Measurements from ENCODE around the gene CASP9. TPM values are rescaled to one million over a fixed set of nuclear protein-coding genes. Genes with fewer than 3 reads are reported as not detected.
"Not testable (repeated sequence)": the region's sequence is repeated elsewhere in the genome, so short reads cannot be mapped to it uniquely, and the experiment has no call there.

The CASP9 gene
- total RNA-seq, 5 donors from 2014 or later (not counting 1 experiment from before 2014, with no cell fraction given): 12.0 to 18.3 (median 14.5) TPM

GRCh38 chr1:15523104-15524020 lies 653 bp downstream of the CASP9 start:
- CTCF ChIA-PET: no interaction called here
- no peaks in the 10 kb centered on the region for H3K9me3 ChIP-seq
- POLR2A ChIA-PET: no interaction called here
- Mint-ChIP-seq H3K9me3 (no peaks in the 10 kb centered on the region), H3K27me3 (no peaks in the 10 kb centered on the region), H3K4me1 (peaks cover 48 to 62% (median 52%) of the 10 kb centered on the region in 3 donors), H3K36me3 (peaks cover 8% of the 10 kb centered on the region), H3K27ac (peak overlapping the region; percentile 95 to 100), H3K4me3 (peak overlapping the region; percentile 77 to 92 (median 83))
- no peak for ATAC-seq (replicated peaks in 1 of 4)
- peak overlapping the region; percentile 54 to 67 for H3K4me3 ChIP-seq (ENCODE audit: control insufficient read depth in 1 of 2, extremely low read depth in 1 of 2, low read length in 1 of 2)
- no peaks in the 10 kb centered on the region for H3K36me3 ChIP-seq (ENCODE audit: control insufficient read depth in 2 of 2, extremely low read depth in 1 of 2, insufficient read depth in 1 of 2, low read length in 1 of 2)
- H3K4me1 ChIP-seq (ENCODE audit: control insufficient read depth in 1 of 2, extremely low read depth in 1 of 2, insufficient read depth in 2 of 2, low read length in 2 of 2): peaks cover 23 to 35% of the 10 kb centered on the region in 2 experiments
- DNase-seq: peak in 1 of 35 experiments; percentile 12
- 49% methylated on average over 18 of the region's 18 CpGs for WGBS (ENCODE audit: insufficient coverage)
- peak overlapping the region; percentile 84 for H3K27ac ChIP-seq (ENCODE audit: low read length)
- H3K27me3 ChIP-seq (replicated peaks in 1 of 2; ENCODE audit: control insufficient read depth in 2 of 2, extremely low read depth in 1 of 2, insufficient read depth in 2 of 2, low read length in 1 of 2): no peaks in the 10 kb centered on the region

GRCh38 chr1:15522551-15522950 lies 1.5 kb downstream of the CASP9 start:
- Histone ChIP-seq H3K4me1 (ENCODE audit: control insufficient read depth in 1 of 2, extremely low read depth in 1 of 2, insufficient read depth in 2 of 2, low read length in 2 of 2) (peaks cover 19 to 34% of the 10 kb centered on the region in 2 experiments), H3K27ac (ENCODE audit: low read length) (no peak overlapping the region), H3K36me3 (ENCODE audit: control insufficient read depth in 2 of 2, extremely low read depth in 1 of 2, insufficient read depth in 1 of 2, low read length in 1 of 2) (peaks cover 0 to 2% of the 10 kb centered on the region in 2 donors), H3K9me3 (no peaks in the 10 kb centered on the region), H3K27me3 (replicated peaks in 1 of 2; ENCODE audit: control insufficient read depth in 2 of 2, extremely low read depth in 1 of 2, insufficient read depth in 2 of 2, low read length in 1 of 2) (no peaks in the 10 kb centered on the region), H3K4me3 (ENCODE audit: control insufficient read depth in 1 of 2, extremely low read depth in 1 of 2, low read length in 1 of 2) (no peak overlapping the region)
- DNase-seq (no peak), ATAC-seq (replicated peaks in 1 of 4) (no peak)
- 100% methylated on average over 1 of the region's 4 CpGs for WGBS (ENCODE audit: insufficient coverage)
- H3K4me1 Mint-ChIP-seq: peaks cover 40 to 55% (median 45%) of the 10 kb centered on the region in 3 donors
- no peaks in the 10 kb centered on the region for H3K9me3 Mint-ChIP-seq
- no peak overlapping the region for H3K27ac Mint-ChIP-seq
- ChIA-PET CTCF (no interaction called here), POLR2A (no interaction called here)
- H3K36me3 Mint-ChIP-seq: peaks cover 16% of the 10 kb centered on the region
- H3K27me3 Mint-ChIP-seq: no peaks in the 10 kb centered on the region
- peak overlapping the region in 1 of 3 donors; percentile 41 for H3K4me3 Mint-ChIP-seq

- H3K4me3 ChIP-seq (ENCODE audit: control insufficient read depth in 1 of 2, extremely low read depth in 1 of 2, low read length in 1 of 2); H3K27me3 Mint-ChIP-seq; DNase-seq; H3K9me3 Mint-ChIP-seq; CTCF ChIA-PET; H3K4me3 Mint-ChIP-seq; H3K27me3 ChIP-seq (replicated peaks in 1 of 2; ENCODE audit: control insufficient read depth in 2 of 2, extremely low read depth in 1 of 2, insufficient read depth in 2 of 2, low read length in 1 of 2); H3K27ac ChIP-seq (ENCODE audit: low read length); H3K9me3 ChIP-seq; H3K36me3 ChIP-seq (ENCODE audit: control insufficient read depth in 2 of 2, extremely low read depth in 1 of 2, insufficient read depth in 1 of 2, low read length in 1 of 2); POLR2A ChIA-PET; ATAC-seq (replicated peaks in 1 of 4): not testable (repeated sequence)
- WGBS (ENCODE audit: insufficient coverage): 56% methylated on average over 5 of the region's 17 CpGs
- Mint-ChIP-seq H3K36me3 (peaks cover 28% of the 10 kb centered on the region), H3K27ac (peak overlapping the region in 1 of 2 donors; percentile 34), H3K4me1 (peaks cover 33 to 53% (median 44%) of the 10 kb centered on the region in 3 donors)
- H3K4me1 ChIP-seq (ENCODE audit: control insufficient read depth in 1 of 2, extremely low read depth in 1 of 2, insufficient read depth in 2 of 2, low read length in 2 of 2): peaks cover 15 to 27% of the 10 kb centered on the region in 2 experiments
Measured at GRCh38 chr1:15521206-15521906, 2.7 kb downstream of the CASP9 start.

GRCh38 chr1:15519625-15520024 lies 4.4 kb downstream of the CASP9 start:
- peaks cover 2 to 3% of the 10 kb centered on the region in 2 donors for H3K36me3 ChIP-seq (ENCODE audit: control insufficient read depth in 2 of 2, extremely low read depth in 1 of 2, insufficient read depth in 1 of 2, low read length in 1 of 2)
- no peaks in the 10 kb centered on the region for H3K9me3 Mint-ChIP-seq
- ChIA-PET CTCF (no interaction called here), POLR2A (no interaction called here)
- no peaks in the 10 kb centered on the region for H3K9me3 ChIP-seq
- ATAC-seq (replicated peaks in 1 of 4): no peak
- no peak overlapping the region for H3K4me3 ChIP-seq (ENCODE audit: control insufficient read depth in 1 of 2, extremely low read depth in 1 of 2, low read length in 1 of 2)
- no peak overlapping the region for H3K4me3 Mint-ChIP-seq
- H3K4me1 Mint-ChIP-seq: peaks cover 29 to 47% (median 37%) of the 10 kb centered on the region in 3 donors
- H3K27me3 Mint-ChIP-seq: no peaks in the 10 kb centered on the region
- no peak overlapping the region for H3K27ac Mint-ChIP-seq
- no peak for DNase-seq
- H3K36me3 Mint-ChIP-seq: peaks cover 34% of the 10 kb centered on the region
- H3K27me3 ChIP-seq (replicated peaks in 1 of 2; ENCODE audit: control insufficient read depth in 2 of 2, extremely low read depth in 1 of 2, insufficient read depth in 2 of 2, low read length in 1 of 2): no peaks in the 10 kb centered on the region
- H3K4me1 ChIP-seq (ENCODE audit: control insufficient read depth in 1 of 2, extremely low read depth in 1 of 2, insufficient read depth in 2 of 2, low read length in 2 of 2): peaks cover 8 to 20% of the 10 kb centered on the region in 2 experiments
- no peak overlapping the region for H3K27ac ChIP-seq (ENCODE audit: low read length)
- WGBS (ENCODE audit: insufficient coverage): 93% methylated on average over 2 of the region's 3 CpGs

GRCh38 chr1:15515022-15515663 lies 8.9 kb downstream of the CASP9 start:
- H3K4me3 ChIP-seq (ENCODE audit: control insufficient read depth in 1 of 2, extremely low read depth in 1 of 2, low read length in 1 of 2): no peak overlapping the region
- Mint-ChIP-seq H3K27me3 (no peaks in the 10 kb centered on the region), H3K4me3 (no peak overlapping the region), H3K9me3 (no peaks in the 10 kb centered on the region), H3K27ac (peak overlapping the region; percentile 5 to 22), H3K4me1 (peaks cover 18 to 35% (median 24%) of the 10 kb centered on the region in 3 donors), H3K36me3 (peaks cover 59% of the 10 kb centered on the region)
- ATAC-seq (replicated peaks in 1 of 4): no peak
- WGBS (ENCODE audit: insufficient coverage): 10% methylated on average over 1 of the region's 2 CpGs
- H3K27me3 ChIP-seq (replicated peaks in 1 of 2; ENCODE audit: control insufficient read depth in 2 of 2, extremely low read depth in 1 of 2, insufficient read depth in 2 of 2, low read length in 1 of 2): no peaks in the 10 kb centered on the region
- POLR2A ChIA-PET: no interaction called here
- H3K4me1 ChIP-seq (ENCODE audit: control insufficient read depth in 1 of 2, extremely low read depth in 1 of 2, insufficient read depth in 2 of 2, low read length in 2 of 2): peaks cover 2 to 7% of the 10 kb centered on the region in 2 experiments
- peaks cover 3 to 6% of the 10 kb centered on the region in 2 donors for H3K36me3 ChIP-seq (ENCODE audit: control insufficient read depth in 2 of 2, extremely low read depth in 1 of 2, insufficient read depth in 1 of 2, low read length in 1 of 2)
- no peaks in the 10 kb centered on the region for H3K9me3 ChIP-seq
- CTCF ChIA-PET: no interaction called here
- H3K27ac ChIP-seq (ENCODE audit: low read length): no peak overlapping the region
- DNase-seq: no peak

- CTCF ChIA-PET; H3K4me1 ChIP-seq (ENCODE audit: control insufficient read depth in 1 of 2, extremely low read depth in 1 of 2, insufficient read depth in 2 of 2, low read length in 2 of 2); H3K9me3 ChIP-seq; DNase-seq; H3K27me3 ChIP-seq (replicated peaks in 1 of 2; ENCODE audit: control insufficient read depth in 2 of 2, extremely low read depth in 1 of 2, insufficient read depth in 2 of 2, low read length in 1 of 2); POLR2A ChIA-PET; H3K4me3 Mint-ChIP-seq; H3K4me3 ChIP-seq (ENCODE audit: control insufficient read depth in 1 of 2, extremely low read depth in 1 of 2, low read length in 1 of 2); H3K27ac ChIP-seq (ENCODE audit: low read length); H3K36me3 ChIP-seq (ENCODE audit: control insufficient read depth in 2 of 2, extremely low read depth in 1 of 2, insufficient read depth in 1 of 2, low read length in 1 of 2); ATAC-seq (replicated peaks in 1 of 4); H3K27me3 Mint-ChIP-seq; H3K9me3 Mint-ChIP-seq: not testable (repeated sequence)
- peaks cover 59% of the 10 kb centered on the region for H3K36me3 Mint-ChIP-seq
- peak overlapping the region in 1 of 2 donors; percentile 56 for H3K27ac Mint-ChIP-seq
- H3K4me1 Mint-ChIP-seq: peaks cover 18 to 33% (median 24%) of the 10 kb centered on the region in 3 donors
- 100% methylated on average over 1 of the region's 5 CpGs for WGBS (ENCODE audit: insufficient coverage)
Measured at GRCh38 chr1:15514557-15514956, 9.5 kb downstream of the CASP9 start.

Measured in T-cell (primary cell).